ENCODE results near the gene GSE1. TPM values are rescaled to one million over a fixed set of nuclear protein-coding genes. Genes with fewer than 3 reads are reported as not detected.

Gene GSE1
- total and polyA plus RNA-seq, 9 of the 15 experiments (the other 6 are each of a cell fraction or from before 2014, with no cell fraction given) = 12.2 to 244 (median 57.9) TPM

DNA sequence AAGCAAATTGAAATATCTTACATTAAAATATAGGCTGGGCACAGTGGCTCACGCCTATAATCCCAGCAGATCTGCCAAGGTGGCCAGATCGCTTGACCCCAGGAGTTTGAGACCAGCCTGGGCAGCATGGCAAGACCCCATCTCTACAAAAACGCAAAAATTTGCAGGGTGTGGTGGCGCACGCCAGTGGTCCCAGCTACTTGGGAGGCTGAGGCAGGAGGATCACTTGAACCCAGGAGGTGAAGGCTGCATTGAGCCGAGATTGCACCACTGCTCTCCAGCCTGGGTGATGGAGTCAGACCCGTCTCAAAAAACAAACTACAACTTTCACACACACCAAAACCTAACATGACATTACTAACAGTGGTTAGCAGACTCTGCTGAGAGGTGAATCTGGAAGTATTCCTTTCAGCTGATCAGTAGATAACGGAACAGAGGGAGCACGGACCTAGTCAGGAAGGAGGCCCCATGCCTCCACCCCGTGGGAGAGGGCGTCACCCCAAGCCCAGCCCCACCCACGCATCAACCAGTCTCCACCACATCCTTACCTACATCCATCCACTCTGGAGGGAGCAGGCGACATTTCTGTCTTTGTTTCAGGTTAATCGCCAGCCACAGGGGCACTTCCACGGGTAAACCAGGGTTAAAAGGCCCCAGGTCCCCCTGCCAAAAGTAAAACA, 73.9 kb downstream of the GSE1 start:
- peak; percentile 78 for FAIRE-seq
- Histone ChIP-seq H3K9me1 (ENCODE audit: control insufficient read depth, insufficient read depth, low read length) (peaks cover 3% of the 10 kb centered on the region), H2AFZ (ENCODE audit: low read depth, low read length) (no peak overlapping the region), H3K4me1 (replicated peaks in 1 of 2; ENCODE audit: control insufficient read depth in 2 of 2, insufficient read depth in 2 of 2, low read length in 2 of 2) (peaks cover 17 to 33% of the 10 kb centered on the region in 2 experiments; a peak in 4 of 5 replicates), H3K27me3 (ENCODE audit: control insufficient read depth in 2 of 2, insufficient read depth in 2 of 2, low read length in 2 of 2) (no peaks in the 10 kb centered on the region), H3K27ac (ENCODE audit: extremely low read depth, low read depth, low read length) (0 out of 3 replicates have a peak overlapping the region, but pooled peaks have one; percentile 89), H3K9ac (ENCODE audit: insufficient read depth in 1 of 2, low read depth in 2 of 2, low read length in 2 of 2) (peak overlapping the region; percentile 57 to 84; a peak in 2 of 4 replicates), H3K79me2 (ENCODE audit: control insufficient read depth, insufficient read depth, low read length) (peaks cover 62% of the 10 kb centered on the region), H3K4me2 (ENCODE audit: insufficient read depth, low read length) (peak overlapping the region; percentile 88), H3K9me3 (replicated peaks; ENCODE audit: control insufficient read depth, insufficient read depth, low read depth, low read length) (no peaks in the 10 kb centered on the region), H3K4me3 (peak overlapping the region; percentile 90), H3K36me3 (ENCODE audit: control insufficient read depth, insufficient read depth, low read length) (peaks cover 53% of the 10 kb centered on the region; the same call in 2 of the 3 replicates), H4K20me1 (replicated peaks; ENCODE audit: control insufficient read depth, insufficient read depth, low read length) (peaks cover 19% of the 10 kb centered on the region; the same call in 1 of the 2 replicates)
- intact Hi-C loops (cut with micrococcal nuclease) (no loop called here), in situ Hi-C loops (cut with MboI) (no loop called here)
- BruUV-seq (replicated peaks) = no TSS peak
- peak; percentile 52 for ATAC-seq
- ChIA-PET POLR2A (interaction anchor here (0.6 kb wide), 1 partner anchor 74 kb away, joined by 6 read pairs; no protein-coding TSS in a partner anchor), CTCF (ENCODE audit: low intra/inter-chr PET ratio) (no interaction called here)
- 44% methylated on average over 15 of the region's 15 CpGs for WGBS (ENCODE audit: insufficient coverage, low coverage, missing lambda C conversion rate)
- peak; percentile 69 to 75 (median 73) for DNase-seq (ENCODE audit: extremely low read depth in 1 of 4, low spot score in 3 of 4)
- TF ChIP-seq, protein P1, sequence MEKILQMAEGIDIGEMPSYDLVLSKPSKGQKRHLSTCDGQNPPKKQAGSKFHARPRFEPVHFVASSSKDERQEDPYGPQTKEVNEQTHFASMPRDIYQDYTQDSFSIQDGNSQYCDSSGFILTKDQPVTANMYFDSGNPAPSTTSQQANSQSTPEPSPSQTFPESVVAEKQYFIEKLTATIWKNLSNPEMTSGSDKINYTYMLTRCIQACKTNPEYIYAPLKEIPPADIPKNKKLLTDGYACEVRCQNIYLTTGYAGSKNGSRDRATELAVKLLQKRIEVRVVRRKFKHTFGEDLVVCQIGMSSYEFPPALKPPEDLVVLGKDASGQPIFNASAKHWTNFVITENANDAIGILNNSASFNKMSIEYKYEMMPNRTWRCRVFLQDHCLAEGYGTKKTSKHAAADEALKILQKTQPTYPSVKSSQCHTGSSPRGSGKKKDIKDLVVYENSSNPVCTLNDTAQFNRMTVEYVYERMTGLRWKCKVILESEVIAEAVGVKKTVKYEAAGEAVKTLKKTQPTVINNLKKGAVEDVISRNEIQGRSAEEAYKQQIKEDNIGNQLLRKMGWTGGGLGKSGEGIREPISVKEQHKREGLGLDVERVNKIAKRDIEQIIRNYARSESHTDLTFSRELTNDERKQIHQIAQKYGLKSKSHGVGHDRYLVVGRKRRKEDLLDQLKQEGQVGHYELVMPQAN (IDR thresholded peaks at IDR 0.05; ENCODE audit: borderline replicate concordance) = 0 out of 2 replicates have a peak, but pooled peaks have one; percentile 18
- 0 out of 2 replicates have a peak, but pooled peaks have one; percentile 25 for TF ChIP-seq KLF1 (tag; IDR thresholded peaks at IDR 0.05)
- no peak for TF ChIP-seq ZNF212 (CRISPR knock-in tag; IDR thresholded peaks at IDR 0.05)
- no peak for TF ChIP-seq ATF6 (CRISPR knock-in tag; IDR thresholded peaks at IDR 0.05)
- no peak for TF ChIP-seq NR4A1 (CRISPR knock-in tag; IDR thresholded peaks at IDR 0.05)
- no peak for TF ChIP-seq NR4A1 (tag; IDR thresholded peaks at IDR 0.05)
- no peak for TF ChIP-seq ZBED1 (IDR thresholded peaks at IDR 0.05)
- TF ChIP-seq HDGF (IDR thresholded peaks at IDR 0.05) = 0 out of 2 replicates have a peak, but pooled peaks have one; percentile 23
- TF ChIP-seq SIN3A (IDR thresholded peaks at IDR 0.05; ENCODE audit: borderline replicate concordance in 2 of 2, control insufficient read depth in 1 of 2, low read depth in 2 of 2, low read length in 2 of 2) = 0 out of 4 replicates have a peak, but pooled peaks of 1 of the 2 experiments have one; percentile 25
- 0 out of 2 replicates have a peak, but pooled peaks have one; percentile 18 for TF ChIP-seq CREM (IDR thresholded peaks at IDR 0.05; ENCODE audit: low read depth)
- TF ChIP-seq ZFP36 (IDR thresholded peaks at IDR 0.05; ENCODE audit: low read depth, low read length, partially characterized antibody) = no peak
- TF ChIP-seq EHMT2 (IDR thresholded peaks at IDR 0.05) = no peak
- peak in 1 of 2 experiments; percentile 29; a peak in 1 of 4 replicates for TF ChIP-seq KDM1A (IDR thresholded peaks at IDR 0.05)
- TF ChIP-seq TEAD4 (IDR thresholded peaks at IDR 0.05; ENCODE audit: low read length) = 0 out of 2 replicates have a peak, but pooled peaks have one; percentile 8
- no peak for TF ChIP-seq TEAD4 (CRISPR knock-in tag; IDR thresholded peaks at IDR 0.05; ENCODE audit: borderline replicate concordance)
- TF ChIP-seq GATA2 (CRISPR knock-in tag; IDR thresholded peaks at IDR 0.05) = peak; percentile 50; the same call in 1 of the 2 replicates
- TF ChIP-seq TEAD1 (CRISPR knock-in tag; IDR thresholded peaks at IDR 0.05) = no peak
- TF ChIP-seq LCOR (CRISPR knock-in tag; IDR thresholded peaks at IDR 0.05) = no peak
- no peak for TF ChIP-seq RBM34 (IDR thresholded peaks at IDR 0.05; ENCODE audit: borderline replicate concordance, insufficient read depth, low read length)
- 0 out of 2 replicates have a peak, but pooled peaks have one; percentile 29 for TF ChIP-seq SMARCA5 (IDR thresholded peaks at IDR 0.05)
